WTC11 (cell line): ENCODE measurements around the gene ELOVL2. TPM values are rescaled to one million over a fixed set of nuclear protein-coding genes. Genes with fewer than 3 reads are reported as not detected.

Experiments used
- ATAC-seq: fragments of 200-7000 bp; cut with Tn5 transposase; 2 replicates; pipeline ENCODE4 v1.10.0; 2021; ENCODE audit warnings: mild to moderate bottlenecking, moderate library complexity
- CTCF ChIA-PET: fragments of 300-600 bp; sonication (Branson Sonifier 250); formaldehyde crosslinking; loops from one replicate; lab custom pipeline; 2021; ENCODE audit warnings: antibody characterized with exemption; lab: Charles Lee
- POLR2A ChIA-PET: fragments of 350-600 bp; sonication (Branson Sonifier 250); formaldehyde crosslinking; loops from one replicate; lab custom pipeline; 2021; ENCODE audit warnings: antibody characterized with exemption; lab: Charles Lee
- DNase-seq: peaks from one replicate; pipeline ENCODE4 v3.0.0; 2021; ENCODE audit warnings: low spot score
- H3K27ac Mint-ChIP-seq: 2 replicates; pipeline ENCODE4 v1.8.0; 2021; ENCODE audit warnings: mixed read lengths
- H3K27me3 Mint-ChIP-seq: 2 replicates; pipeline ENCODE4 v1.8.0; 2021; ENCODE audit warnings: low read depth, mild to moderate bottlenecking, moderate library complexity, mixed read lengths
- H3K36me3 Mint-ChIP-seq: 2 replicates; pipeline ENCODE4 v1.8.0; 2021; ENCODE audit warnings: mixed read lengths
- H3K4me1 Mint-ChIP-seq: 2 replicates; pipeline ENCODE4 v1.8.0; 2022; ENCODE audit warnings: mixed read lengths
- H3K4me3 Mint-ChIP-seq: 2 replicates; pipeline ENCODE4 v1.8.0; 2021; ENCODE audit warnings: mild to moderate bottlenecking, moderate library complexity, mixed read lengths
- H3K9me3 Mint-ChIP-seq: 2 replicates; pipeline ENCODE4 v1.8.0; 2021; ENCODE audit warnings: mixed read lengths
- ATF1 ChIP-seq: sonication (generic); formaldehyde crosslinking; IDR thresholded peaks from 2 replicates; pipeline ENCODE4 v1.8.1; 2023; ENCODE audit warnings: mild to moderate bottlenecking, moderate library complexity, missing genetic modification reagents
- EMX1 ChIP-seq: fragments of 250-450 bp; sonication (Bioruptor Pico); IDR thresholded peaks from 2 replicates; pipeline ENCODE4 v1.8.0; 2021; ENCODE audit warnings: mild to moderate bottlenecking
- ERG ChIP-seq: fragments of 250-450 bp; sonication (Bioruptor Pico); IDR thresholded peaks from 2 replicates; pipeline ENCODE4 v1.8.0; 2021; ENCODE audit warnings: mild to moderate bottlenecking
- GABPB1 ChIP-seq: sonication (generic); formaldehyde crosslinking; IDR thresholded peaks from 2 replicates; pipeline ENCODE4 v1.8.1; 2023; ENCODE audit warnings: mild to moderate bottlenecking, missing genetic modification reagents
- GTF2I ChIP-seq: fragments of 250-450 bp; sonication (Bioruptor Pico); conservative IDR thresholded peaks from 2 replicates; pipeline ENCODE4 v1.4.0; 2021; ENCODE audit warnings: mild to moderate bottlenecking
- JAZF1 ChIP-seq: fragments of 250-450 bp; sonication (Bioruptor Pico); IDR thresholded peaks from 2 replicates; pipeline ENCODE4 v1.9.0; 2021; ENCODE audit warnings: moderate library complexity, mild to moderate bottlenecking, inconsistent platforms
- NFATC4 ChIP-seq: fragments of 250-450 bp; sonication (Bioruptor Pico); IDR thresholded peaks from 2 replicates; pipeline ENCODE4 v1.9.0; 2021; ENCODE audit warnings: mild to moderate bottlenecking
- SMAD3 ChIP-seq: sonication (generic); formaldehyde crosslinking; IDR thresholded peaks from 2 replicates; pipeline ENCODE4 v1.8.0; 2022; ENCODE audit warnings: missing genetic modification reagents, mild to moderate bottlenecking, borderline replicate concordance
- SOX15 ChIP-seq: fragments of 250-450 bp; sonication (Bioruptor Pico); IDR thresholded peaks from 2 replicates; pipeline ENCODE4 v1.9.0; 2021; ENCODE audit warnings: mild to moderate bottlenecking
- ZNF232 ChIP-seq: sonication (generic); formaldehyde crosslinking; IDR thresholded peaks from 2 replicates; pipeline ENCODE4 v1.8.0; 2022; ENCODE audit warnings: mild to moderate bottlenecking, missing genetic modification reagents
- total RNA-seq: library from RNA; stranded (reverse); gene quantifications from 3 replicates; pipeline ENCODE4 v1.2.3, GENCODE V29; 2021
- TF ChIP-seq, protein P1 (sequence below): sonication (generic); formaldehyde crosslinking; conservative IDR thresholded peaks from 2 replicates; pipeline ENCODE4 v1.8.1; 2023; ENCODE audit warnings: mild to moderate bottlenecking, low read depth, missing genetic modification reagents, moderate library complexity
- TF ChIP-seq, protein P2 (sequence below): fragments of 250-450 bp; sonication (Bioruptor Pico); IDR thresholded peaks from 2 replicates; pipeline ENCODE4 v1.9.0; 2021; ENCODE audit warnings: mild to moderate bottlenecking
- TF ChIP-seq, protein P3 (sequence below): fragments of 250-450 bp; sonication (Bioruptor Pico); IDR thresholded peaks from 2 replicates; pipeline ENCODE4 v1.9.0; 2021; ENCODE audit warnings: moderate library complexity, mild to moderate bottlenecking, inconsistent platforms, borderline replicate concordance

ELOVL2 gene
- total RNA-seq, 1 experiment from 2014 or later: 2.0 TPM

DNA sequence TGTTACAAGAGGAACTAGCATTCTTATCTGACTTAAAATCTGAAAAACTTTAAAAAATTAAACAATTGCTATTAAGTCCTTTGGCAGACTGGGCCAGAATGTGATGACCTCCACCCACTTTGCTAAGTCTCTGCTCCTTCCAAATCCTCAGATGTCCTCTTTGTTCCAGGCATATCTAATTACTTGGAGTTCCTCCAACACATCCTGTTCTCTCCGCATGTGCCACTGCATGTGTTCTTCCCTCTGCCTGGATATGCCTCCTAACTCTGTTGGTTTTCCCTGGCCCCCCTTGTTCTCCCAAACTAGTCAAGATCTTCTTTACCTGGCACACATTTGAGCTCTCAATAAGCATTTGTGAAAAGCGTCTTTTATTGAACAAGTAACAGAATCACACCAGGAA is 23.1 kb downstream of the ELOVL2 start (continued):
- TF ChIP-seq, protein P1, sequence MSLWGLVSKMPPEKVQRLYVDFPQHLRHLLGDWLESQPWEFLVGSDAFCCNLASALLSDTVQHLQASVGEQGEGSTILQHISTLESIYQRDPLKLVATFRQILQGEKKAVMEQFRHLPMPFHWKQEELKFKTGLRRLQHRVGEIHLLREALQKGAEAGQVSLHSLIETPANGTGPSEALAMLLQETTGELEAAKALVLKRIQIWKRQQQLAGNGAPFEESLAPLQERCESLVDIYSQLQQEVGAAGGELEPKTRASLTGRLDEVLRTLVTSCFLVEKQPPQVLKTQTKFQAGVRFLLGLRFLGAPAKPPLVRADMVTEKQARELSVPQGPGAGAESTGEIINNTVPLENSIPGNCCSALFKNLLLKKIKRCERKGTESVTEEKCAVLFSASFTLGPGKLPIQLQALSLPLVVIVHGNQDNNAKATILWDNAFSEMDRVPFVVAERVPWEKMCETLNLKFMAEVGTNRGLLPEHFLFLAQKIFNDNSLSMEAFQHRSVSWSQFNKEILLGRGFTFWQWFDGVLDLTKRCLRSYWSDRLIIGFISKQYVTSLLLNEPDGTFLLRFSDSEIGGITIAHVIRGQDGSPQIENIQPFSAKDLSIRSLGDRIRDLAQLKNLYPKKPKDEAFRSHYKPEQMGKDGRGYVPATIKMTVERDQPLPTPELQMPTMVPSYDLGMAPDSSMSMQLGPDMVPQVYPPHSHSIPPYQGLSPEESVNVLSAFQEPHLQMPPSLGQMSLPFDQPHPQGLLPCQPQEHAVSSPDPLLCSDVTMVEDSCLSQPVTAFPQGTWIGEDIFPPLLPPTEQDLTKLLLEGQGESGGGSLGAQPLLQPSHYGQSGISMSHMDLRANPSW (CRISPR knock-in tag): no peak
- TF ChIP-seq ZNF232 (CRISPR knock-in tag): no peak
- TF ChIP-seq, all 79 proteins: peak for 0

GRCh38 chr6:11018225-11018624 is 25.9 kb downstream of the ELOVL2 start:
- ATAC-seq: no peak
- H3K4me1 Mint-ChIP-seq: peaks cover 20% of the 10 kb centered on the region
- no peak overlapping the region for H3K27ac Mint-ChIP-seq
- no peaks in the 10 kb centered on the region for H3K36me3 Mint-ChIP-seq
- DNase-seq: no peak
- H3K9me3 Mint-ChIP-seq: no peaks in the 10 kb centered on the region
- TF ChIP-seq ATF1 (CRISPR knock-in tag): no peak
- TF ChIP-seq GABPB1 (CRISPR knock-in tag): peak; percentile 94
- no peaks in the 10 kb centered on the region for H3K27me3 Mint-ChIP-seq
- ChIA-PET CTCF (interaction anchor here (0.6 to 1.6 kb wide), 3 partner anchors 64 to 125 kb away, joined by 3 read pairs; no protein-coding TSS in a partner anchor), POLR2A (no interaction called here)
- H3K4me3 Mint-ChIP-seq: no peak overlapping the region

- DNase-seq (no peak), ATAC-seq (no peak)
- Mint-ChIP-seq H3K27me3 (no peaks in the 10 kb centered on the region), H3K4me3 (no peak overlapping the region), H3K4me1 (peaks cover 20% of the 10 kb centered on the region), H3K9me3 (no peaks in the 10 kb centered on the region), H3K27ac (no peak overlapping the region)
- POLR2A ChIA-PET: no interaction called here
- CTCF ChIA-PET: interaction anchor here (1.8 kb wide), 1 partner anchor 62 kb away, joined by 4 read pairs; no protein-coding TSS in a partner anchor
- TF ChIP-seq NFATC4 (CRISPR knock-in tag) (no peak), GTF2I (no peak)
- TF ChIP-seq, protein P2, sequence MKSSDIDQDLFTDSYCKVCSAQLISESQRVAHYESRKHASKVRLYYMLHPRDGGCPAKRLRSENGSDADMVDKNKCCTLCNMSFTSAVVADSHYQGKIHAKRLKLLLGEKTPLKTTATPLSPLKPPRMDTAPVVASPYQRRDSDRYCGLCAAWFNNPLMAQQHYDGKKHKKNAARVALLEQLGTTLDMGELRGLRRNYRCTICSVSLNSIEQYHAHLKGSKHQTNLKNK (CRISPR knock-in tag): no peak
- TF ChIP-seq, protein P3, sequence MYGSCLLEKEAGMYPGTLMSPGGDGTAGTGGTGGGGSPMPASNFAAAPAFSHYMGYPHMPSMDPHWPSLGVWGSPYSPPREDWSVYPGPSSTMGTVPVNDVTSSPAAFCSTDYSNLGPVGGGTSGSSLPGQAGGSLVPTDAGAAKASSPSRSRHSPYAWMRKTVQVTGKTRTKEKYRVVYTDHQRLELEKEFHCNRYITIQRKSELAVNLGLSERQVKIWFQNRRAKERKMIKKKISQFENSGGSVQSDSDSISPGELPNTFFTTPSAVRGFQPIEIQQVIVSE (CRISPR knock-in tag): no peak
- TF ChIP-seq, all 79 proteins: peak for 0
- H3K36me3 Mint-ChIP-seq: no peaks in the 10 kb centered on the region
Measured at GRCh38 chr6:11017090-11017489, 27.0 kb downstream of the ELOVL2 start.

DNA sequence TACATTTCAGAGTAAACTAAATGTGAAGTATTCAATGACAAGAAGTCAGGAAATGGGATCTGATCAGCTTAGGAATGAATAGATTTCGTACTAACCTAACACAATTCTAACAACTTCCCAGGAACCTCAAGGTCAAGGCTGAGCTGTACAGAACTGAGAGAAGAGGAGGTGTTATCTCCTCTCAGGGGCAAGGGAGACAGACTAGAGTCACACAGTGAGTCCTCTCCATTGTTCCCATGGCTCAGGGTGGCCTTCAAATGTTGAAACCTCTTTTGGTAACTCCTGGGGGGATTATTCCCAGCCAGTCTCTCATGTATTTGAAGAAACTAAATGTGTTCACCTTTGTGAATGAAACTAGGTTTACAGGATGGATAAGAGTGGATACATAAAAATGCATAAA is 27.7 kb downstream of the ELOVL2 start:
- ATAC-seq: no peak
- Mint-ChIP-seq H3K27me3 (no peaks in the 10 kb centered on the region), H3K4me1 (peaks cover 20% of the 10 kb centered on the region), H3K4me3 (no peak overlapping the region), H3K9me3 (no peaks in the 10 kb centered on the region), H3K27ac (no peak overlapping the region), H3K36me3 (no peaks in the 10 kb centered on the region)
- CTCF ChIA-PET: interaction anchor here (1.8 kb wide), 1 partner anchor 62 kb away, joined by 4 read pairs; no protein-coding TSS in a partner anchor
- POLR2A ChIA-PET: no interaction called here
- no peak for DNase-seq
- TF ChIP-seq EMX1 (CRISPR knock-in tag): no peak
- no peak for TF ChIP-seq SMAD3 (CRISPR knock-in tag)
- no peak for TF ChIP-seq JAZF1
- TF ChIP-seq ZNF232 (CRISPR knock-in tag): no peak
- no peak for TF ChIP-seq SOX15 (CRISPR knock-in tag)
- TF ChIP-seq ERG (CRISPR knock-in tag): no peak
- no peak for TF ChIP-seq GABPB1 (CRISPR knock-in tag)
- TF ChIP-seq, protein P2 (CRISPR knock-in tag): no peak
